HUES64 (cell line): ENCODE data around the gene NINJ1.

ENCODE experiments used
- H3K27ac ChIP-seq: 2 replicates; pipeline ENCODE4 v1.7.0; 2013; ENCODE audit warnings: low read depth, low read length, inconsistent platforms
- H3K27me3 ChIP-seq: 2 replicates; pipeline ENCODE4 v1.6.1; 2013; ENCODE audit warnings: mild to moderate bottlenecking, low read length; ENCODE audit not compliant: insufficient read depth
- H3K36me3 ChIP-seq: 2 replicates; pipeline ENCODE4 v1.6.1; 2013; ENCODE audit warnings: mild to moderate bottlenecking, low read length; ENCODE audit not compliant: insufficient read depth
- H3K4me1 ChIP-seq: 2 replicates; pipeline ENCODE4 v1.6.1; 2013; ENCODE audit warnings: mild to moderate bottlenecking, low read length, moderate library complexity; ENCODE audit not compliant: insufficient read depth
- H3K4me3 ChIP-seq: 2 replicates; pipeline ENCODE4 v1.5.1; 2013; ENCODE audit warnings: mild to moderate bottlenecking, low read length, moderate library complexity
- H3K9ac ChIP-seq: 2 replicates; pipeline ENCODE4 v1.6.1; 2013; ENCODE audit warnings: mild to moderate bottlenecking, low read depth, low read length
- H3K9me3 ChIP-seq: 2 replicates; pipeline ENCODE4 v1.6.1; 2013; ENCODE audit warnings: low read depth, low read length; ENCODE audit not compliant: insufficient read depth
- WGBS: fragments of 150-250, 120-280 bp; methylation state at CpG from one replicate; pipeline ENCODE4 v1.1.7; 2013; ENCODE audit warnings: missing lambda C conversion rate; 5-methylcytosine and 5-hydroxymethylcytosine counted together

NINJ1 gene

DNA sequence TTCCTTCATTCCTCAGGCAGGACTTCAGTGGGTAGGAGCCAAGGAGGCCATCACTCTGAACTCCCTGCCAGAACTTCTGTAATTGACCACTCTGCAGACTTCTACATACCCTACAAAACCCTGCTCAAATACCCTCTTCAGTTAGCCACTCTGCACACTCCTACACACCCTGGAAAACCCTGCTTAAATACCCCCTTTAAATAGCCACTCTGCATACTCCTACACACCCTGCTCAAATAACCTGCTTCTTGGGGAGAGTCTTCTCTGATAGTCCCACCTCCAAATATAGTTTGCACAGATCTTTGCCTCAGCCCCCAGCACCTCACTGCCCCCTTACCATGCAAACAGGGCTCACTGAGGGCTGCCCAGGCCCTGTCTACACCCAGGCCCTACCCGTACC lies 56.7 kb downstream of the NINJ1 start:
- Histone ChIP-seq H3K9me3 (no peaks in the 10 kb centered on the region), H3K4me3 (no peak overlapping the region), H3K36me3 (no peaks in the 10 kb centered on the region), H3K27ac (no peak overlapping the region), H3K9ac (no peak overlapping the region), H3K27me3 (no peaks in the 10 kb centered on the region), H3K4me1 (no peaks in the 10 kb centered on the region)
- 85% methylated on average over 1 of the region's 1 CpG for WGBS

DNA sequence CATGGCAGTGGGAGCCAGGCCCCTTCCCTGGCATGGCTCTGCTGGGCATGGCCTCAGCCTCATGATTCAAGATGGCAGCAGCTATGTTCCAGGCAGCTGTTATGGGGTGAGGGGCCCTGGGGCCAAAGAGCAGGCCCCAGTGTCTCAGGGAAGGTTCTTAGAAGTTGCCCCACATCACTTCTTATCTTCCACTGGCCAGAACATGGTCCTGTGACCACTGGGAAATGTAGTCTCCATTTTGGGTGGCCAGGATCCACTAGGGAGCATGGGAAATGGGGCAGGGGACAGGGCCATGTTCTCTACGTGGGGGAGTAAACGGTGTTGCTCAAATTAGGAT lies 57.3 kb downstream of the NINJ1 start:
- H3K27me3 ChIP-seq: no peaks in the 10 kb centered on the region
- 100% methylated on average over 2 of the region's 2 CpGs for WGBS
- H3K27ac ChIP-seq: no peak overlapping the region
- H3K4me1 ChIP-seq: no peaks in the 10 kb centered on the region
- H3K9me3 ChIP-seq: no peaks in the 10 kb centered on the region
- no peaks in the 10 kb centered on the region for H3K36me3 ChIP-seq
- no peak overlapping the region for H3K4me3 ChIP-seq
- no peak overlapping the region for H3K9ac ChIP-seq

DNA sequence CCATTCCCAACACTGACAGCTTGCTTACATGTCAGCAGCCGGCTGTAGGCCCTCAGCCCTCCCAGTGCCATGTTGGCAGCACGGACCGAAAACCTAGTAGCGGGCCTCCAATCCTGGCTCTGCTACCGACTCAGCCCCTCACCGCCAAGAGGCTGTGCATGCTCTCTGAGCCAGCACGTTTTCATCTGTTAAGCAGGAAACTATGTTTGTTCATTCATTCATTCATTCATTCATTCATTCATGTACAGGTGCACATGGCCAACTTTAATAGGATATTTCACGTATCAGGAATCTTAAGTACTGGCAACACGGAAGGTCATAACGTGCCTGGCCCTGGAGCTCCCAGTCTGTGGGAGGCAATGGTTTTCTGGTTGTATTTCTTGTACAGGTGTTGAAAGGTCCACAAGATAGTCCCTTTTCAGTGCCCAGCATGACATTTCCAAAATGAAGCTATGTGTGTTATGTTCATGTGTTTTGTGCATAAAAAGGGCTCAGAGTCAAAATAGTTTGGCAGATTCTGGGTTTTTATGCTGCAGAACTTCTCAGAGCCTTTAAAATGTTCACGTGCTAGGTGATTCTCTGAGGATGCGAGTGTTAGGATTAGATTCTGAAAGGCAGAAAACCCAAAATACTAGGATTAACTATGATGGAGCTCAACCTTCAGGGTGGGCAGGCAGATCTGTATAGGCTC lies 57.8 kb downstream of the NINJ1 start:
- Histone ChIP-seq H3K4me1 (no peaks in the 10 kb centered on the region), H3K27ac (no peak overlapping the region), H3K36me3 (no peaks in the 10 kb centered on the region), H3K9me3 (no peaks in the 10 kb centered on the region), H3K9ac (no peak overlapping the region), H3K4me3 (no peak overlapping the region), H3K27me3 (no peaks in the 10 kb centered on the region)
- WGBS: 92% methylated on average over 12 of the region's 12 CpGs

DNA sequence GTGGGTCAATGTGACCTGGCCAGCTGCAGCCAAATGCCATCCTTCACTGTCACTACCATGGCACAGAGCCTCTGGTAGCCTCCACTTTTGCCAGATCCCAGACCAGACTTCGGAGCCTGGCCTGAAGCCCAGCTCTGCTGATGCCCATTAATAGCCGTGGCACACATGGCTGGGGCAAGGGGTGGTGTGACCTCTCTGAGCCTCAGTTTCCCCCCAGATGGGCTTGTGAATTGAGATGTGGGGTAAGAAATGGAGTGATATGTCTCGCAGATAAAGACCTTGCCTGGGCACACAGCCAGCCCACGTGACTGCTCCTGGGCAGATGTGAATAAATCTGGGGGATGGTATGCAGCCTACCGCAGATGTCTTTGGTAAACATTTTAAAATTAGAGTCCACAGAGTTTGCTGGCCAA lies 61.7 kb downstream of the NINJ1 start:
- no peaks in the 10 kb centered on the region for H3K36me3 ChIP-seq
- no peak overlapping the region for H3K27ac ChIP-seq
- H3K9me3 ChIP-seq: no peaks in the 10 kb centered on the region
- WGBS: 94% methylated on average over 5 of the region's 5 CpGs
- H3K9ac ChIP-seq: no peak overlapping the region
- no peaks in the 10 kb centered on the region for H3K4me1 ChIP-seq
- no peaks in the 10 kb centered on the region for H3K27me3 ChIP-seq
- no peak overlapping the region for H3K4me3 ChIP-seq
